ENCODE results near the gene PIAS3.

The PIAS3 gene

GRCh38 chr1:145858901-145859490 lies at the start of gene PIAS3:
Gene PIAS3, minus strand, starts transcription at chr1:145859081. Its CDS starts 91 bp downstream, at chr1:145858990.
- peak; percentile 79 for DNase-seq (ENCODE audit: low read depth)

- DNase-seq (ENCODE audit: low read depth), result no peak
Observed at GRCh38 chr1:145908653-145909052, 49.8 kb upstream of the PIAS3 start.

- no peak for DNase-seq (ENCODE audit: low read depth)
Observed at GRCh38 chr1:145906954-145907753, 48.3 kb upstream of the PIAS3 start.

GRCh38 chr1:145901312-145902021 lies 42.6 kb upstream of the PIAS3 start:
- no peak for DNase-seq (ENCODE audit: low read depth)

- no peak for DNase-seq (ENCODE audit: low read depth)
Observed at GRCh38 chr1:145898756-145899155, 39.9 kb upstream of the PIAS3 start.

GRCh38 chr1:145897969-145898368 lies 39.1 kb upstream of the PIAS3 start:
- no peak for DNase-seq (ENCODE audit: low read depth)

GRCh38 chr1:145895471-145895870 lies 36.6 kb upstream of the PIAS3 start:
- no peak for DNase-seq (ENCODE audit: low read depth)

GRCh38 chr1:145893306-145894055 lies 34.6 kb upstream of the PIAS3 start:
- no peak for DNase-seq (ENCODE audit: low read depth)

- DNase-seq (ENCODE audit: low read depth), result no peak
Observed at GRCh38 chr1:145892486-145893087, 33.7 kb upstream of the PIAS3 start.

GRCh38 chr1:145891587-145892485 lies 33.0 kb upstream of the PIAS3 start:
- DNase-seq (ENCODE audit: low read depth), result peak; percentile 21

- no peak for DNase-seq (ENCODE audit: low read depth)
Observed at GRCh38 chr1:145891143-145891542, 32.3 kb upstream of the PIAS3 start.

- no peak for DNase-seq (ENCODE audit: low read depth)
Observed at GRCh38 chr1:145889722-145890121, 30.8 kb upstream of the PIAS3 start.

GRCh38 chr1:145887631-145888030 lies 28.8 kb upstream of the PIAS3 start:
- DNase-seq (ENCODE audit: low read depth), result no peak

- no peak for DNase-seq (ENCODE audit: low read depth)
Observed at GRCh38 chr1:145886816-145887215, 27.9 kb upstream of the PIAS3 start.

GRCh38 chr1:145886390-145886789 lies 27.5 kb upstream of the PIAS3 start:
- no peak for DNase-seq (ENCODE audit: low read depth)

- DNase-seq (ENCODE audit: low read depth), result peak; percentile 78
Observed at GRCh38 chr1:145885738-145886287, 26.9 kb upstream of the PIAS3 start, which contains the start of gene ANKRD35. Gene ANKRD35, minus strand, starts transcription at chr1:145885866. Its CDS starts 108 bp downstream, at chr1:145885758.

- DNase-seq (ENCODE audit: low read depth), result no peak
Observed at GRCh38 chr1:145884675-145885074, 25.8 kb upstream of the PIAS3 start.

GRCh38 chr1:145879775-145880174 lies 20.9 kb upstream of the PIAS3 start:
- DNase-seq (ENCODE audit: low read depth), result no peak

GRCh38 chr1:145878724-145879123 lies 19.8 kb upstream of the PIAS3 start:
- no peak for DNase-seq (ENCODE audit: low read depth)

GRCh38 chr1:145877923-145878486 lies 19.1 kb upstream of the PIAS3 start:
- no peak for DNase-seq (ENCODE audit: low read depth)

Measured in activated gamma-delta T cell treated with anti-CD3 and anti-CD28 coated beads, Interleukin-2, amount 50 U/mL, for 16 hours (primary cell).